ENCODE results near the gene INPP5A. TPM values are rescaled to one million over a fixed set of nuclear protein-coding genes. Genes with fewer than 3 reads are reported as not detected.

INPP5A gene
- polyA plus RNA-seq, 10 donors, result 41.4 to 53.2 (median 47.6) TPM

DNA sequence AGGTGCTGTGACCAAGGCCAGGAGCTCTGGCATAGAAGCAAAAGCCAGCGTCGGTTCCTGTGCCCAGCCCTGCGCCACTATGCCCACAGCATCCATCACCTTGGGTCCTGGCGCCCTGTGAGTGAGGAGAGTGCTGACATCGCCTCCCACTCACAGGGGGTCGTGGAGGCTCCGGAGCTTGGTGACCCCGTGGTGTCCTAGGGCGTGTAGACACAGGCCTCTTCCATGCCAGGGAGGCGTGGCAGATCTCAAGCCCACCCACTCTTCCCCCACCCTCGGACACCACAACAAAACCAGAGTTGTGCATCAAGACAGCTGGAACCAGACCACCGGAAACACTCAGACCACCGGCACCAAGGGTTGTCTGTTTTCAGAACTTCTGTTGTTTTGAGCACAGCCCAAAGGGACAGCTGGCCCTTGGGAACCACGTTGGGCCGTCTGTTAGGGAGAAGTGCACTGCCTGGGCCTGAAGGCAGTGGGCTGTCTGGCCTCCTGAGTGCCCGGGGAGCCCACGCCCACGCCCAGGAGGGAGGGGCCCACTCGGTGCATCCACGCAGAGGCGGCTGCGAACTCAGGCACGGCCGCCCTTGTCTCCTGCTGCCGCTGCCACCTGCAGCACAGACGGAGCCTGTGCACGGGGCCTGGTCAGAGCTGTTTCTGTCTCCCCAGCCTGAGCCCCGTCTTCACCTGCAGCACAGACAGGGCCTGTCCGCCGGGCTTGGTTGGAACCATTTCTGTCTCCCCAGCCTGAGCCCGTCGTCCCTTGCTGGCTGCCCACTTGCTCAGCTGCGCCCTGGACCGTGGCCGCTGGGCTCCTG is 106.3 kb downstream of the INPP5A start:
- DNase-seq, result no peak

DNA sequence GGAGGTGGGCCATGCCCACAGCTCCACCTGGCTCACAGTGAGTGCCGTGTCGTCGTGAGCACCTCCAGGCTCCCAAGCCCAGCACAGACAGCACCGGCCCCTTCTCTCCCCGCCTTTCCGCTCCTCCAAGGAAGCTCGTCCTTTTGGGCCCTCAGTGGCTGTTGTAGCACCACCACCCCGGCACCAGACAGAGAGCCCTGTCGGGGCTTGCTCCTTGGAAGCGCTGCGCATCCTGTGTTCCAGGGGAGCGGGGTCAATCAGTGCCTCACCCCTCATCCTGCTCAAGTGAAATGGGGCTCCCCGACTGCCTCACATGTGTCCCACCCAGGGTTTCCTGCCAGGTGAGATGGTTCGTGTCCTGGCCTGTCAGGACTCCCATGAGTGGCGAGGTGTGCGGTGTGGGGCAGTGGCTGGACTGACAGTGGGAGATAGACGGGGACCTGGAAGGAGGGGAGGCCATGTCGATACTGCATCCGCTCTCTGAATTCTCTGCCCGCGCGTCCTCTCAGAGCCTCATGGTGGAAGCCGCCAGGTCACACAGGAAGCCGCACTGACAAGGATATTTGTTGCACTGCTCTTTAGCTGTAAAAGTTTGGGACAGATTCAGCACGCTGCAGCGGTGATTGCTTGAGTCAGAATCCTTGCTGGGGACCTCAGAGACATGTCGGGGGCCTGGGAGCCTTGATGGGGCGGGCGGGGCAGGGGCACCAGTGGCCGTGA is 107.1 kb downstream of the INPP5A start:
- no peak for DNase-seq

DNA sequence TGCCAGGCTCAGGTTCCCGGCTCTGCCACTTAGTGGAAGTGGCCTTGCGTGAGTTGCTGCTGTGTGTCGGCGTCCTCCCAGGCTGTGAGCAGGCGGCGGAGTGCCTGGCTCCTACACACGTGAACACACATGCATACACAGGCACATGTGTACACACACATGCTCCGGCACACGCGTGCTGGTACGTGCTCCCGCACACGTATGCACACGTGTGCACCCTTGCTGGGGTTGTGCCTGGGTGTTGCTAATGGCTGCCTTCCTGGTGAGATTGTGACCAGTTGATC is 107.6 kb downstream of the INPP5A start:
- DNase-seq, result no peak

DNA sequence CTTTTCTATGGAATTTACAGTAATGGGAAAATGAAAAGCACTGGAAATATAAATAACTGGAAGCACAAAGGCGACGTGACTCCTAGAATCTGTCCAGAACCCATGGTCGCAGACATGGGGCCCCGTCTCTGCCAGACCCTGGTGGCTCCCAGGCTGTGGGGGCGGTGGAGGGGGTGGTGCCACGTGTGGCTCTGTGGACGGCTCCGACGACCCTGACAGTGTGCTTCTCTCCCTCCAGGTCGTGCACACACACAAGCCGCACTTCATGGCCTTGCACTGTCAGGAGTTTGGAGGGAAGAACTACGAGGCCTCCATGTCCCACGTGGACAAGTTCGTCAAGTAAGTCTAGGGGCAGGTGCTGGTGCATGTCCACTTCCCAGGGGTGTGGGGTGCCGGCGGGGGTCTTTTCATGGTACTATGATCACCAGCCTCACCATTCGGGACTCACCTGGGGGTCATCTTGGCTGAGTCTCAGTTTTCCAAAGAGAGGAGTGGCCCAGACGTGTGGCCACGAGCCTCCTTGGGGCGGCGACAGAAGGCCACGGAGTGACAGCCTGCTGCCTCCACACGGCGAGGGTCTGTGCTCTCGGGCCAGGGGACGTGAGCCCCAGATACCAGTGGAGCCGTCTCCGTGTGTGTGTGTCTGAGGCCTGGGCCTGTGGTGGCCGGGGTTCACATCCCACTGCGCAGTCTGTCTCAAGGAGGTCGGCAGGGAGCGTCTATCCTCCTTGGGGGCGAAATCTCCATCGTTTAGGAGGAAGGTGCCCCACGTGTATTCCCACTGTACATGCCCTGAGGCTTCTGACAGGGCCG is 108.2 kb downstream of the INPP5A start:
- DNase-seq, result no peak

DNA sequence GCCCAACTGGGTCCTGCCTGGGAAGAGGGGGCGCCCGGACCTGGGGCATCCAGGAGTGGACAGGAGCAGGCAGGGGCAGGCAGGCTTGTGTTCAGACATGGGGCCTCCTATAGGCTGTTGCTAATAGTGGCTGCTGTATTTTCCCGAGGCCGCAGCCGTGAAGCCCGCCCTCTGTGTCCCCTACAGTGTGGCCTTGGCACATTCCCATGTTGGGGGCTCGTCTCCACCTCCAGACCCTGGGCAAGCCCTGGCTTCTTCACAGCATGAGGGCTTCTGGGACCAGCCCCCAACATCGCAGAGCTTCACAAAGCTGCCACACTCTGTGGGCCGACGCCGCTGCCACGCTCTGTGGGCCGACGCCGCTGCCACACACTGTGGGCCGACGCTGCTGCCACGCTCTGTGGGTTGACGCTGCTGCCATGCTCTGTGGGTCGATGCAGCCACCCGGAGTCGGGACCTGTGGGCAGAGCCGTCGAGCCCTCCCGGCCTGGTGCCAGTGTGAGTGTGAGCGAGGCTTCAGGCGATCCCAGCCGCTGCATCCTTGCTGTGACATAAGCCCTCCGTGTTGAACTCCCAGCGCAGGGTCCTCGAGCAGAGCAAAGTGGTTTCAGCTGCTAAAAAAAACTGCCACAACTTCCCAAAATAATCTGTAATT is 109.0 kb downstream of the INPP5A start:
- no peak for DNase-seq

DNA sequence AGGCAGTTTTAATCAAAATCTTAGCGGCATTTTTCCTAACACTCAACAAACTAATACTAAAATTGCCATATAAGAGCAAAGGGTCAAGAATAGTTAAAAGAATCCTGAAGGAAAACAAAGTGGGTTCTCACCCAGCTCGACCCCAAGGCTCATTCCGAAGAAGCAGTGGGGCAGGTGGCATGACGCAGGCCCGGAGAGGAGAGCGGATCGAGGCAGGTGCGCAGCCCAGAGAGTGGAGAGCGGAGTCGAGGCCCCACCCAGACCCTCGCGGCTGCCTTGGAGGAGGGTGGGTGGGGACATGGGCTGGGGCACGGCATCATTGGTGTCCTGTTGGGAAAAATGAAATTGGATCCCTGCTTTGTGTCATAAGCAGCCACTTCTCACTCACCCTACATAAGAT is 109.8 kb downstream of the INPP5A start:
- DNase-seq, result no peak

DNA sequence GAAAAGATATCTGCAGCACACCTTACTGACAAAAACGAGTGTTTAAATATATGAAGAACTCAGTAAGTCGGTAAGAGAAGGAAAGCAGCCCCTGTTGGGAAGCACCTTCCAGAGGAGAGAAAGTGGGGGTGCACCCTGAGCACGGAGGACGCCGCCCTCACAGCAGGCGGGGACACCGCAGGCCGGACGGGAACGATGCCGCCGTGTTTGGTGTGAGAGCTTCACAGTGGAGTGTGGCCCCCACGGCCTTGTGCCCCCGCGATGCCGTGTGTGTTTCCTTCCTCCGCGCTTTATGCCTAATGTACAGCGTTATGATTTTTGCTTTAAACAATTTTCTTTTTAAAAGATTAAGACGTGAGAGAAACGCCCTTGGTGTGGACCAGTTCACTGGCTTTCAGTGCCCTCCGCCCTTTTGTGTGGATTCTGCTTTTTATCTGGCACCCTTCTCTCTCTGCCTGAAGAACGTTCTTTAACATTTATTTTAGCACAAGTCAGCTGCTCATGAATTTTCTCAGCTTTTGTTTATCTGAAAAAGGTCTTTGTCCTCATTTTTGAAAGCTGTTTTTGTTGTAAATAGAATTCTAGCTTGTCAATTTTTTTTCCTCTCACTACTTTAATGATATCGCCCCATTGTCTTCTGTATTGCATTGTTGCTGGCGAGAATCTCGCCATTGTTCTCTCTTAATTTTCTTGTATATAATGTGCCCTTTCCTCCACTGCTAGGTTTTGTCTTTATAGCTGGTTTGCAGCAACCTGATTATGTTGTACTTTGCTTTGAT is 110.7 kb downstream of the INPP5A start:
- DNase-seq, result no peak

DNA sequence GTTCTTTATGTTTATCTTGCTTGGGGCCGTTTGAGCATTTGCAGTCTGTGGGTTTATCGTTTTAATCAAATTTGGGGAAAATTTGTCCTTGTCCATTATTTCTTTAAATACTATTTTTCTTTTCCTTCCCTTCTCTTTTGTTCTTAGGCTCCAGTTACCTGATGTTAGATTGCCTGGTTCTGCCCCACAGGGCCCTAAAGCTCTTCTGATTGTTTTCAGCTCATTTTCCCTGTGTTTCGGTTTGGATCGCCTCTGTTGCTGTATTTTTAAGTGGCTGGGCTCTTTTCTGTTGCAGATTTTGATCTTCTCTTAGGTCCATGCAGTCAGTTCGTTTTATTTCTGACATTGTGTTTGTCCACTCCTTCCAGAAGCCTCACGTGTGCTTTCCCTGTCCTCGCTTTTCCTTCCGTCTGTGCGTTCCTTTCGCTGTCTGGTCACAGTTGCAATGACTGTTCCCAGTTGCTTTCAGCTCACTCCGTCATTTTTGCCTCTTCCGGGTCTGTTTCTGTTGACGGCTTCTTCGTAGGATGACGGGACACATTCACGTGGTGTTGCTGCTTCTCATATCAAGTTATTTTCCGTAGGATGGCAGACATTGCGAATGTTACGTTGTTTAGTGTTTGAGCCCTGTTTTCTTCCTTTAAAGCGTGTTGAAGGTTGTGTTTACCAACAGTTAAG is 111.4 kb downstream of the INPP5A start:
- DNase-seq, result no peak

DNA sequence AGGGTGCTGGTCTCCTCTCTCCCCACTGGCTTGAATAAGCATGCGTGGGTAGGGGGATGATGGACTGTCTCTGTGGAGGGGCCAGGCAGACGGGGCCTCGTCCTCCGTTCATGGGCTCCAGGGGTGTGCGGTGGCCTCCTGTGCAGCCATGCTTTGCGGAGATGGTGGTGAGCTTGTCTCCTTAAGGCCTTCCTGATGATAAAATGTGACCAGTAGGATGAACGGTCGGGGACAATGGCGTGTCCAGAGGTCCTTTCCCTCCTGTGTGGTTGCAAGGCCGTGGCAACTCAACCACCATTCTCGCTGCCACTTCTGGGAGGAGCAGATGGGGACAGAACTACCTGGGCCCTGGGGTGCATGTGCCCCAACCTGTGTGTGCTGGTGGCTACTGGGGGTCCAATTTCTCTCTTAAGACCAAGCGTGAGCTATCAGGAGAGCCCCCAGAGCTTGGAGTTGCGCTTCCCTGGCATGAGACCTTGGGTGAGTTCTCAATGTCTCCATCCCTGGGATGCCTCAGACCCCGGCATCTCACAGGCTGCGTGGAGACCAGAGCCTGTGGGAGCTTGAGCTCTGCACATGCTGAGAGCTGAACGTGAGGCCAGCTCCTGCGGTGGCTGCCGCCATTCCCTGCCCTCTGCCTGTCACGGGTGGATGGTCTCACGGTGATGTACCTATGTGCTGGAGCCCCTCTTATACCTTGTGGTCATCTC is 112.2 kb downstream of the INPP5A start:
- no peak for DNase-seq

DNA sequence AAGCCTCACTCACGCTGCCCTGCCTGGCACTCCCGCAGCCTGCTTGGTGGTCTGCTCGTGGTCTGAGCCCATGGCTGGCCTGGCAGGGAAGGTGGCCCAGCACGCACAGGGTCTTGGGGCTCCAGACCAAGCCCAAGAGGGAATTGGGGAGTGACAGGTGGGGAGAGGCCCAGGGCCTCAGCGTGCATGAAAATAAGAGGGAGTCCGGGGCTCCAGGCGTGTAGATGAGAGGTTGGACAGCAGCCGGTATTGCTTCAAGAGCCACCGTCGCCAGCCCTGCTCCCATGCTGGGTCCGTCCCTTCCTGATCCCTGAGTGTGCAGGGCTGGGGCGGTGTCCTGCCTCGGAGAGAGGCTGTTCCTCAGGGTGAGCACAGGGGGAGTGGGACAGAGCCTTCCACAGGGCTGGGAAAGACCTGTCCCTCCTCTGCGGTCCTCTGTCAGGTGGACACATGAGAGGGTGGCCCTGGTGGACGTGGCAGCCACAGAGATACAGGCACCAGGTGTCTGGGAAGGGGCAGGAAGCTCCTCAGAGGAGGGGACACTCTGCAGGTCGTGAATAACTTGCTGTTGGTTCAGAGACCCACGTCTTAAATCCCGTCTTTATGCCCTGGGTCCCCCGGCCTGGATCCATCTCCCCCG is 113.1 kb downstream of the INPP5A start:
- DNase-seq, result no peak

DNA sequence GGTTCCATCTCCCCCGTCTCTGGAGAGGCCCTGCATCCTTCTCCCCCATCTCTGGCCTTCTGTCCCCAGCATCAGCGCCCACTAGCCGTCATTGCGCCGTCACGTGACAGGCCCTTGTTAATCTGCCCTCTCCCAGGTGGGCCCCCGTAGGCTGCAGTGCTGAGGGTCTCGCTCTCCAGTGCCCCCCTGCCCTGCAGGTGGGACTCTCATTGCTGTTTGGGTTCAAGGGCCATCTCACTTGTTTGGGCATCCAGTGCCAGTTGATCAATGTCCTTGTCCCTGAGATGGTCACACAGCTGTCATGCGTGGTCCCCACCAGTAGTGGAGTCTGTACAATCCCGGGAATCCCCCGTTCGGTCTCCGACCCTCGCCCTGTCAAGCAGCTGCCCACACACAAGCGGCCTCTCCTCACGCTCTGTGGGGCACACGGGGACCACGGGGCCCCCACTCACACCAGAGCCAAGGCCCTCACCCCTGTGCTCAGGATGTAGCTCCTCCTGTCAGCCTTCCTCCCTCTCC is 114.0 kb downstream of the INPP5A start:
- DNase-seq, result no peak

DNA sequence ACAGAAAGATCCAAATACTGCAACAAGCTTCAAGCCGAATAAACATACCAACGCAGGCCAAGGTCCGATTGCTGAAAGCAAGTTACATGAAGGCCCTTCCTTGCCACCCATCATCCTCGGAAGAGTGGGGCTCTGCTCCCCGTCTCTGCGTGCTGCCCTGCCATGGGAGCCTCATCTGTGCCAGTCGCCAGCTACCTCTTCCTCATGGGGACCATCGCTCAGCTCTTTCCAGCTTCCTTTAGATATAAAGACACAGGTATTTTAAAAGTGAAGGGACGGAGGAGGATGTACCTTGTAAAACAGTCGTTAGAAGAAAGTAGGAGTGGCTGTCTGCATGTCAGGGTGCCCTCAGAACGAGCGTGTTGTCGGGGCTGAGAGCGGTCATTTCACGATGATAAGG is 114.9 kb downstream of the INPP5A start:
- DNase-seq, result no peak

DNA sequence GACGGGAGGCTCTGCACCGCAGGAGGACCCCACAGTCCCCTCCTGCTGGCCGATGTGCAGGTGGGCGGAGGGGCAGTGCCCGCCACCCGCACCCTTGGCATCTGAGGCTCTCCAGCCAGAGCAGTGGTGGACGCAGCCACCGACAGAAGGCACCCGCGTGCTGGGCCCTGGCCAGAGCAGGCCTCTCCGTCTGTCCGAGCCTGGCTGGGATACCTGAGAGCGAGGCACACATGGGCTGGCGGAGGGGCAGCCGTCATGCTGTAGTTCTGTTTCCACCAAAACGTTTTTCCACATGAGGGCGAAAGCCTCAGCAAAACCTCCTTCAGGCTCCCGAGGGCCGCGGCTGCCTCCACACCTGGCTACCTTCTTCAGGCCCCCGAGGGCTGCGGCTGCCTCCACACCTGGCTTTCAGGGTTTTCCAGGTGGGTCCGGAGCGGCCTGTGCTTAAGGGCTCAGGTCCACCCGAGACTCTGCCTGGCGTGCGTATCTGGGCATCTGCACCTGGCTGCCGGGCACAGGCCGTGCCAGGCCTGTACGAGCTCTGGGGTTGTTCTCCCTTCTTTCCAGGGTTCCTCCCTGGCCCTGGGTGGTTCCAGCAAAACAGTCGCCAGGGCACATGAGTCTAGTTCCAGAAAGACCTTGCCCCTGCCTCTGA is 115.5 kb downstream of the INPP5A start:
- DNase-seq, result no peak

DNA sequence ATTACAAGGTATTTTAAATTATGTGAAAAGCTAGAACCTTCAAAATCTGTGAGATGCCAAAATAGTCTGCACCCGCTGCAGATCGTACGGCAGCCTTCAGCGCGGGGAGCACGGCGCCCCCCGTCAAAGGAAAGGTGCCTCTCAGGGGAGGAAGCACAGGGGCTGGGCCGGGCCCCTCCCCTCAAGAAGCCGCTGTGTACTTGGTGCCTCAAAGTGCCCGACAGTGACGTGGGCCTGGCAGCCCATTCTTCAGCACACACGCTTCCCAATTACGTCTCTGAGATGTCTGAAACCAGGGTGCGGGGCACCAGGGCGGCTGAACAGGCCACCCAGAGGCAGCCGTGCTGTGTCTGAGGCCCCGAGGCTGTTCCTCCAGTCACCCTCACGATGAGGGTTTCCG is 116.1 kb downstream of the INPP5A start:
- no peak for DNase-seq

DNA sequence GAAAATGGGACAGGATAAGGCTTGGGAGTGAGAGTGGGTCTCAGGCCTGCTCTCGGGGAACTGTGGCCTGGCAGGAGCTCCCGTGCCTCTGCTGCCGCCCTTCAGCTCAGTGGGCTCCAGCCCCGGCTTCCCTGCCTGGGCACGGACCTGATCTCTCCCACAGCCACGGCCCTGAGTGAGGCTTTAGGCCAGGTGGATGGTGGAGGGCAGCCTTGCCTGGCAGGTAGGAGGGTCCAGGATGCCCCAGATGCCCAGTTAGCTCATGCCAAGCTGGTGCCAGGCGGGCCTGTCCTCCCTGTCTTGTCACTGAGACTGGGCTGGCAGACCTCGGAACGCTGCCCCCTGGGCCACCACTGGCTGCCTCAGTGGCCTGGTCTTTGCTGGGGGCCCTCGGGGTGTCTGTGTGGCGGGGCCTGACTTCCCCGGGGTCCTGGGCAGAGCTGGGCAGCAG is 116.6 kb downstream of the INPP5A start:
- DNase-seq, result no peak

DNA sequence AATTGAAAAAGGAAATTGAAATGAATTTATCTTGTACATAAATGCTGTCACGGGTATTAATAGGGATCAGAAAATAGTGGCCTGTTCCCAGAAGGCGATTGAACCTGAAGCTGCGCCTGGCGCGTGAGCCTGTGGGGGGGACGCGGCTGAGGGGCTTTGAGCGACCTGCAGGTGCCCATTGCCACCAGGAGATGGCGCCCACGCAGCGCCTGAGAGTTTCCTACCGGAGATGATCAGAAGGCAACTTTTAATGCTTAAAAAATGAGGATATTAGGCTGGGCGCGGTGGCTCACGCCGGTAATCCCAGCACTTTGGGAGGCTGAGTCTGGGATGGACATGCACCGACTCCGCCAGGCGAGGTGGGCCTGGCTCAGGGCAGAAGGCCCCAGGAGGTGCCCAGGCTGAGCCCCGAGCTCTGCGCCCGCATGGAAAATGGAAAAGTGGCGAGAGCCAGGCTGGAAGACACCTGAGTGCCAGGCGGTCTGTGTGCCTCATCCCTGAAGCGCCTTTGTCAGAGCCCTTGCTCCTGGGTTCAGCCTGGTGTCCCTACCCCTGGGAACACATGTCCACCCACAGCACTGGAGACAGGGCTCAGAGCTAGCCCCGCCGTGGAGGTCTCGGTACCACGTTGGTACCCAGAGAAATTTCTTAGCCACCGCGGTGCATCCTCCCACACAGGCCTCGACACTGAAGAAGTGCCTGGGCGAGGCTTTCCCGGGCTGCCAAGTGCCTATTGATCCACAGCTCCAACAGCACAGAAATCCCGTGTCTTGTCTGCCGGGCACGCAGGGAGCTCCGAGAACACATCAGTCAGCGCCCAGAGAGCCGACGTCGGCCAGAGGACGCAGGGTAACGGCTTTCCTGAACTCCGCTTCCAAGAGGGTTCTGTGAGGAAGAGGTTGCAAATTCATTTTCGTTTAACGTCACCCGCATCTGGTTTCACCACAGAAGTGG is 117.4 kb downstream of the INPP5A start:
- peak; percentile 29 to 82 (median 76) for DNase-seq

DNA sequence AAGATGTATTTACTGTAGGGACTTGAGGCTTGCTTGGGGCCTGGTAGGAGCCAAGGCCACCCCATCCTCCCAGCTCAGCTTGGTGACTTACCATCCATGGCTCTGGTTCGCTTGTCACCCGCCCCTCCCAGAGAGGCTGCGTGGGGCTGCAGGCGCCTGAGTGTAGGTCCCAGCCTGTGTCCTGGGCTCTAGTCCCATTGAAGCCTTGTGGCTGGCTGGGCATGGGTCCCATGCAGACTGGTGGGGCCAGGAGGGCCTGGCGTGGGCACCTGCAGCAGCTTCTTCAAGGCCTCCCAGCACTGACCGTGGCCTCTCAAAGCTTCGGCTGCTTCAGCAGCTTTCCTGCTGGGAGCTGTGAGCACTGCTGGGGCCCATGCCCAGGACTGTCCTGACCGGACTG is 118.1 kb downstream of the INPP5A start:
- no peak for DNase-seq
